Measurements from ENCODE around the gene ACSF3. TPM values are rescaled to one million over a fixed set of nuclear protein-coding genes. Genes with fewer than 3 reads are reported as not detected.

Gene ACSF3
- total and polyA plus RNA-seq, 3 experiments from 2014 or later, result 35.5 to 43.9 (median 43.6) TPM

- Mint-ChIP-seq H3K4me3 (no peak overlapping the region), H3K9me3 (no peaks in the 10 kb centered on the region), H3K4me1 (peaks cover 0 to 3% (median 0%) of the 10 kb centered on the region in 3 donors), H3K27ac (peak overlapping the region in 1 of 8 donors; percentile 84), H3K36me3 (peaks cover 4 to 63% (median 7%) of the 10 kb centered on the region in 3 donors), H3K27me3 (no peaks in the 10 kb centered on the region)
- Histone ChIP-seq H3K9me3 (ENCODE audit: low read length) (no peaks in the 10 kb centered on the region), H3K36me3 (ENCODE audit: insufficient read depth, low read length) (peaks cover 15% of the 10 kb centered on the region), H3K27ac (ENCODE audit: low read depth, low read length) (no peak overlapping the region), H3K4me3 (ENCODE audit: low read length) (no peak overlapping the region), H3K27me3 (ENCODE audit: insufficient read depth, low read length, poor library complexity, severe bottlenecking) (no peaks in the 10 kb centered on the region), H3K4me1 (ENCODE audit: insufficient read depth, low read length) (no peaks in the 10 kb centered on the region)
- CTCF ChIA-PET, result no interaction called here
- DNase-seq, result peak in 1 of 5 donors; percentile 40
- POLR2A ChIA-PET, result no interaction called here
Observed at GRCh38 chr16:89136931-89137330, 43.3 kb downstream of the ACSF3 start.

- Mint-ChIP-seq H3K27ac (no peak overlapping the region), H3K4me1 (peaks cover 0 to 3% (median 0%) of the 10 kb centered on the region in 3 donors), H3K36me3 (peaks cover 4 to 62% (median 7%) of the 10 kb centered on the region in 3 donors), H3K9me3 (no peaks in the 10 kb centered on the region), H3K27me3 (no peaks in the 10 kb centered on the region), H3K4me3 (no peak overlapping the region)
- no peaks in the 10 kb centered on the region for H3K27me3 ChIP-seq (ENCODE audit: insufficient read depth, low read length, poor library complexity, severe bottlenecking)
- no peak overlapping the region for H3K4me3 ChIP-seq (ENCODE audit: low read length)
- ChIA-PET POLR2A (no interaction called here), CTCF (no interaction called here)
- DNase-seq, result peak in 1 of 5 donors; percentile 39
- H3K36me3 ChIP-seq (ENCODE audit: insufficient read depth, low read length), result peaks cover 15% of the 10 kb centered on the region
- H3K4me1 ChIP-seq (ENCODE audit: insufficient read depth, low read length), result no peaks in the 10 kb centered on the region
- H3K9me3 ChIP-seq (ENCODE audit: low read length), result no peaks in the 10 kb centered on the region
- H3K27ac ChIP-seq (ENCODE audit: low read depth, low read length), result no peak overlapping the region
Observed at GRCh38 chr16:89137666-89138512, 44.2 kb downstream of the ACSF3 start.

GRCh38 chr16:89138513-89138795, 44.8 kb downstream of the ACSF3 start:
- ChIA-PET POLR2A (no interaction called here), CTCF (no interaction called here)
- no peaks in the 10 kb centered on the region for H3K27me3 Mint-ChIP-seq
- H3K36me3 Mint-ChIP-seq, result peaks cover 4 to 61% (median 7%) of the 10 kb centered on the region in 3 donors
- Histone ChIP-seq H3K27me3 (ENCODE audit: insufficient read depth, low read length, poor library complexity, severe bottlenecking) (no peaks in the 10 kb centered on the region), H3K27ac (ENCODE audit: low read depth, low read length) (no peak overlapping the region), H3K9me3 (ENCODE audit: low read length) (no peaks in the 10 kb centered on the region), H3K4me3 (ENCODE audit: low read length) (no peak overlapping the region), H3K36me3 (ENCODE audit: insufficient read depth, low read length) (peaks cover 15% of the 10 kb centered on the region), H3K4me1 (ENCODE audit: insufficient read depth, low read length) (no peaks in the 10 kb centered on the region)
- H3K9me3 Mint-ChIP-seq, result no peaks in the 10 kb centered on the region
- peaks cover 0 to 3% (median 0%) of the 10 kb centered on the region in 3 donors for H3K4me1 Mint-ChIP-seq
- peak in 1 of 5 donors; percentile 36 for DNase-seq
- H3K27ac Mint-ChIP-seq, result peak overlapping the region in 1 of 8 donors; percentile 26
- H3K4me3 Mint-ChIP-seq, result no peak overlapping the region

- Mint-ChIP-seq H3K4me3 (no peak overlapping the region), H3K4me1 (peaks cover 0 to 3% (median 0%) of the 10 kb centered on the region in 3 donors), H3K9me3 (no peaks in the 10 kb centered on the region), H3K27me3 (no peaks in the 10 kb centered on the region), H3K36me3 (peaks cover 4 to 59% (median 7%) of the 10 kb centered on the region in 3 donors), H3K27ac (peak overlapping the region in 1 of 8 donors; percentile 26)
- H3K27me3 ChIP-seq (ENCODE audit: insufficient read depth, low read length, poor library complexity, severe bottlenecking), result no peaks in the 10 kb centered on the region
- DNase-seq, result peak in 1 of 5 donors; percentile 35
- no peaks in the 10 kb centered on the region for H3K9me3 ChIP-seq (ENCODE audit: low read length)
- no peak overlapping the region for H3K27ac ChIP-seq (ENCODE audit: low read depth, low read length)
- H3K4me3 ChIP-seq (ENCODE audit: low read length), result no peak overlapping the region
- POLR2A ChIA-PET, result no interaction called here
- CTCF ChIA-PET, result no interaction called here
- H3K4me1 ChIP-seq (ENCODE audit: insufficient read depth, low read length), result no peaks in the 10 kb centered on the region
- peaks cover 11% of the 10 kb centered on the region for H3K36me3 ChIP-seq (ENCODE audit: insufficient read depth, low read length)
Observed at GRCh38 chr16:89138843-89139520, 45.3 kb downstream of the ACSF3 start.

- no peaks in the 10 kb centered on the region for H3K27me3 ChIP-seq (ENCODE audit: insufficient read depth, low read length, poor library complexity, severe bottlenecking)
- H3K4me3 ChIP-seq (ENCODE audit: low read length), result no peak overlapping the region
- H3K4me1 Mint-ChIP-seq, result peaks cover 0 to 2% (median 0%) of the 10 kb centered on the region in 3 donors
- H3K27ac Mint-ChIP-seq, result no peak overlapping the region
- peaks cover 7% of the 10 kb centered on the region for H3K36me3 ChIP-seq (ENCODE audit: insufficient read depth, low read length)
- H3K9me3 Mint-ChIP-seq, result no peaks in the 10 kb centered on the region
- no peaks in the 10 kb centered on the region for H3K9me3 ChIP-seq (ENCODE audit: low read length)
- peak in 1 of 5 donors; percentile 15 for DNase-seq
- ChIA-PET POLR2A (no interaction called here), CTCF (no interaction called here)
- H3K27me3 Mint-ChIP-seq, result no peaks in the 10 kb centered on the region
- no peak overlapping the region for H3K27ac ChIP-seq (ENCODE audit: low read depth, low read length)
- H3K4me1 ChIP-seq (ENCODE audit: insufficient read depth, low read length), result no peaks in the 10 kb centered on the region
- peaks cover under 1 to 57% (median under 1%) of the 10 kb centered on the region in 3 donors for H3K36me3 Mint-ChIP-seq
- no peak overlapping the region for H3K4me3 Mint-ChIP-seq
Observed at GRCh38 chr16:89139907-89140361, 46.3 kb downstream of the ACSF3 start.

- Histone ChIP-seq H3K4me3 (ENCODE audit: low read length) (no peak overlapping the region), H3K27me3 (ENCODE audit: insufficient read depth, low read length, poor library complexity, severe bottlenecking) (no peaks in the 10 kb centered on the region), H3K9me3 (ENCODE audit: low read length) (no peaks in the 10 kb centered on the region), H3K27ac (ENCODE audit: low read depth, low read length) (no peak overlapping the region), H3K4me1 (ENCODE audit: insufficient read depth, low read length) (no peaks in the 10 kb centered on the region), H3K36me3 (ENCODE audit: insufficient read depth, low read length) (peaks cover 7% of the 10 kb centered on the region)
- DNase-seq, result peak in 1 of 5 donors; percentile 33
- Mint-ChIP-seq H3K27ac (no peak overlapping the region), H3K9me3 (no peaks in the 10 kb centered on the region), H3K4me1 (peaks cover 0 to 2% (median 0%) of the 10 kb centered on the region in 3 donors), H3K36me3 (peaks cover 0 to 56% (median 0%) of the 10 kb centered on the region in 3 donors), H3K4me3 (no peak overlapping the region), H3K27me3 (no peaks in the 10 kb centered on the region)
- ChIA-PET CTCF (no interaction called here), POLR2A (no interaction called here)
Observed at GRCh38 chr16:89140401-89140800, 46.7 kb downstream of the ACSF3 start.

- Histone ChIP-seq H3K36me3 (ENCODE audit: insufficient read depth, low read length) (peaks cover 7% of the 10 kb centered on the region), H3K27me3 (ENCODE audit: insufficient read depth, low read length, poor library complexity, severe bottlenecking) (no peaks in the 10 kb centered on the region), H3K27ac (ENCODE audit: low read depth, low read length) (no peak overlapping the region), H3K4me3 (ENCODE audit: low read length) (no peak overlapping the region), H3K9me3 (ENCODE audit: low read length) (no peaks in the 10 kb centered on the region), H3K4me1 (ENCODE audit: insufficient read depth, low read length) (no peaks in the 10 kb centered on the region)
- Mint-ChIP-seq H3K4me3 (no peak overlapping the region), H3K36me3 (peaks cover 0 to 56% (median 0%) of the 10 kb centered on the region in 3 donors), H3K27ac (peak overlapping the region in 2 of 8 donors; percentile 26 to 47), H3K27me3 (no peaks in the 10 kb centered on the region), H3K4me1 (no peaks in the 10 kb centered on the region), H3K9me3 (no peaks in the 10 kb centered on the region)
- ChIA-PET POLR2A (no interaction called here), CTCF (no interaction called here)
- DNase-seq, result peak in 1 of 5 donors; percentile 43
Observed at GRCh38 chr16:89140981-89141883, 47.6 kb downstream of the ACSF3 start.
